VCaP (cell line): ENCODE measurements around the gene SPRN.
A peak's percentile ranks its signal among the peaks of the same experiment; 100 is the strongest.

Source experiments
- H3K27ac ChIP-seq: fragments of 450-650 bp; 2 replicates; pipeline ENCODE4 v1.5.1; 2017
- TF ChIP-seq, protein P1 (sequence below): fragments of 450-650 bp; conservative IDR thresholded peaks from 2 replicates; pipeline ENCODE4 v1.5.1; 2017; ENCODE audit warnings: mild to moderate bottlenecking, moderate library complexity

SPRN gene

DNA sequence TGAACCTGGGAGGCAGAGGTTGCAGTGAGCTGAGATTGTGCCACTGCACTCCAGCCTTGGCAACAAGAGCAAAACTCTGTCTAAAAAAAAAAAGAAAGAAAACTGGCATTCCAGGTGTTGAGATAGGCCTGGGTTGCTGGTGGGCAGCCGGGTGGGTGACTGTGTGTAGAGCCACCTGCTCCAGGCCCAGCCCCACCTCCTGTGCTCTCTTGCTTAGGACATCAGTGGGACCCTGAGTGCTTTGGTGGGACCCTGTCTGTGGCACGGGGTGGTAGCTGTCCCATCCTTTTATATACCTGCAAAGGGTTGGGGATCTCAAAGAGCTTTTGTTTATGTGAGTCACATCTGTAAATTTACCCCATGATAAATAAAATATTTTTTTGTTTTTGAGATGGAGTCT lies 39.2 kb downstream of the SPRN start:
- TF ChIP-seq, protein P1, sequence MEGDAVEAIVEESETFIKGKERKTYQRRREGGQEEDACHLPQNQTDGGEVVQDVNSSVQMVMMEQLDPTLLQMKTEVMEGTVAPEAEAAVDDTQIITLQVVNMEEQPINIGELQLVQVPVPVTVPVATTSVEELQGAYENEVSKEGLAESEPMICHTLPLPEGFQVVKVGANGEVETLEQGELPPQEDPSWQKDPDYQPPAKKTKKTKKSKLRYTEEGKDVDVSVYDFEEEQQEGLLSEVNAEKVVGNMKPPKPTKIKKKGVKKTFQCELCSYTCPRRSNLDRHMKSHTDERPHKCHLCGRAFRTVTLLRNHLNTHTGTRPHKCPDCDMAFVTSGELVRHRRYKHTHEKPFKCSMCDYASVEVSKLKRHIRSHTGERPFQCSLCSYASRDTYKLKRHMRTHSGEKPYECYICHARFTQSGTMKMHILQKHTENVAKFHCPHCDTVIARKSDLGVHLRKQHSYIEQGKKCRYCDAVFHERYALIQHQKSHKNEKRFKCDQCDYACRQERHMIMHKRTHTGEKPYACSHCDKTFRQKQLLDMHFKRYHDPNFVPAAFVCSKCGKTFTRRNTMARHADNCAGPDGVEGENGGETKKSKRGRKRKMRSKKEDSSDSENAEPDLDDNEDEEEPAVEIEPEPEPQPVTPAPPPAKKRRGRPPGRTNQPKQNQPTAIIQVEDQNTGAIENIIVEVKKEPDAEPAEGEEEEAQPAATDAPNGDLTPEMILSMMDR = no peak
- H3K27ac ChIP-seq = no peak overlapping the region

- H3K27ac ChIP-seq = no peak overlapping the region
- TF ChIP-seq, protein P1 = no peak
Measured at GRCh38 chr10:133384071-133384470, 40.4 kb downstream of the SPRN start.

DNA sequence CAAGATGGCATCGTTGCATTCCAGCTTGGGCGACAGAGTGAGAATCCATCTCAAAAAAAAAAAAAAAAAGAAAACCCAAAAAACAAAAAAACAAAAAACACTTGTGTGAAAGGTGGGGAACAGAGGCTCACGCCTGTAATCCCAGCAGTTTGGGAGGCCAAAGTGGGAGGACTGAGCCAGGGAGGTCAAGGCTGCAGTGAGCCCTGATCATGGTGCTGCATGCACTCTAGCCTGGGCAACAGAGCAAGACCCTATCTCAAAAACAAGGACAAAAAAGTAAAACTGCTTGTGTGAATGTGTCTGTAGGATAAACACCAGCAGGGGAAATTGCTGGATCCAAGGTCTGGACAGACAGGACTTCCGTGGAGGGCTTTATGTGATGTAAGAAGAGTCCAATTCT lies 40.9 kb downstream of the SPRN start:
- TF ChIP-seq, protein P1 = no peak
- H3K27ac ChIP-seq = no peak overlapping the region

GRCh38 chr10:133381036-133381435 lies 43.4 kb downstream of the SPRN start:
- TF ChIP-seq, protein P1 = no peak
- H3K27ac ChIP-seq = no peak overlapping the region

DNA sequence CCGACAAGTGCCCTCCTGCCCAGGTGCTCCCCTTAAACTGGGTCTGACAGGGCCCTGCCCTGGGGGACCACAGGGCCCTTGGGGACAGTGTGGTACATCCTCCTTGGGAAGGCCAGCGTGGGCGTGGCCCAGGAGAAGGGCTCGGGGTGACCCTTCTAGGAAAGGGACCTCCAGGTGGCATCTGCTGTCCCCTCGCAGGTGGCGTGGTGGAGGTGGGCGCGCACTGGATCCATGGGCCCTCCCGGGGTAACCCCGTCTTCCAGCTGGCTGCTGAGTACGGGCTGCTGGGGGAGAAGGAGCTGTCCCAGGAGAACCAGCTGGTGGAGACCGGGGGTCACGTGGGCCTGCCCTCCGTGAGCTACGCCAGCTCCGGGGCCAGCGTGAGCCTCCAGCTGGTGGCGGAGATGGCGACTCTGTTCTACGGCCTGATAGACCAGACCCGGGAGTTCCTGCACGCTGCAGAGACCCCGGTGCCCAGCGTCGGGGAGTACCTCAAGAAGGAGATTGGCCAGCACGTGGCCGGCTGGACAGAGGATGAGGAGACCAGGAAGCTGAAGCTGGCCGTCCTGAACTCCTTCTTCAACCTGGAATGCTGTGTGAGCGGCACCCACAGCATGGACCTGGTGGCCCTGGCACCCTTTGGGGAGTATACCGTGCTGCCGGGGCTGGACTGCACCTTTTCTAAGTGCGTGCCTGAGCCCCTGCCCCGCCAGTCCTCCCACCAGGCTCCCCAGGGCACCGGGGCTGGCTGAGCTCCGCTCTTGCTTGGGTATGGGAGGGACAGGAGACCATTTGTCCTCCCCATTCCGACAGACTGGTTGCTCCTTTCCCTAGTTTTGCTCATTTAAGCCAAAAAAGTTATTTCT lies 44.4 kb downstream of the SPRN start:
- TF ChIP-seq, protein P1 = no peak
- peak overlapping the region; percentile 44; the same call in 1 of the 2 replicates for H3K27ac ChIP-seq

- peak within 1 kb of the TSS; percentile 44; the same call in 1 of the 2 replicates for H3K27ac ChIP-seq
- TF ChIP-seq, protein P1 = no peak
Measured at GRCh38 chr10:133379152-133379800, 45.1 kb downstream of the SPRN start, which contains the start of gene PAOX. Gene PAOX, plus strand, starts transcription at chr10:133379262. Its CDS starts 55 bp downstream, at chr10:133379317.
